CD8-positive, alpha-beta memory T cell (primary cell): ENCODE data around the gene SLC6A13. TPM values are rescaled to one million over a fixed set of nuclear protein-coding genes. Genes with fewer than 3 reads are reported as not detected.

Experiments
- CTCF ChIA-PET: fragments of 350-600 bp; sonication (Branson Sonifier 250); formaldehyde crosslinking; loops from one replicate; lab custom pipeline; 2021; ENCODE audit warnings: antibody characterized with exemption; lab: Charles Lee
- POLR2A ChIA-PET: fragments of 350-600 bp; sonication (Branson Sonifier 250); formaldehyde crosslinking; loops from one replicate; lab custom pipeline; 2021; ENCODE audit warnings: antibody characterized with exemption; lab: Charles Lee
- DNase-seq, 5 donors: peaks; one replicate each; pipeline versions ENCODE4 v3.0.0 to v3.0.0-alpha.2; 2020 to 2022; ENCODE audit warnings: mixed read lengths in 1 of 5
- H3K27ac ChIP-seq: one replicate; pipeline ENCODE4 v1.7.0; 2013; ENCODE audit warnings: low read depth, mild to moderate bottlenecking, low read length, moderate library complexity
- H3K27me3 ChIP-seq: 2 replicates; pipeline ENCODE4 v1.7.0; 2013; ENCODE audit warnings: low read length, mild to moderate bottlenecking; ENCODE audit not compliant: insufficient read depth, poor library complexity, severe bottlenecking
- H3K36me3 ChIP-seq: 2 replicates; pipeline ENCODE4 v1.7.0; 2013; ENCODE audit warnings: mild to moderate bottlenecking, low read length, moderate library complexity; ENCODE audit not compliant: insufficient read depth
- H3K4me1 ChIP-seq: 2 replicates; pipeline ENCODE4 v1.7.0; 2013; ENCODE audit warnings: mild to moderate bottlenecking, low read length, moderate library complexity; ENCODE audit not compliant: insufficient read depth
- H3K4me3 ChIP-seq: 2 replicates; pipeline ENCODE4 v1.7.0; 2013; ENCODE audit warnings: mild to moderate bottlenecking, low read length
- H3K9me3 ChIP-seq: 2 replicates; pipeline ENCODE4 v1.7.0; 2013; ENCODE audit warnings: mild to moderate bottlenecking, low read length
- H3K27ac Mint-ChIP-seq, 8 donors: one replicate each; pipeline ENCODE4 v1.8.0; 2020 to 2021; ENCODE audit warnings: mixed read lengths in 8 of 8, mild to moderate bottlenecking in 6 of 8, inconsistent platforms in 3 of 8, moderate library complexity in 3 of 8
- H3K27me3 Mint-ChIP-seq, 2 donors: one replicate each; pipeline ENCODE4 v1.8.0; 2020 to 2021; ENCODE audit warnings: mixed read lengths in 2 of 2, mild to moderate bottlenecking in 1 of 2, moderate library complexity in 1 of 2
- H3K36me3 Mint-ChIP-seq, 3 donors: one replicate each; pipeline ENCODE4 v1.8.0; 2020 to 2021; ENCODE audit warnings: mixed read lengths in 3 of 3, inconsistent platforms in 1 of 3, mild to moderate bottlenecking in 1 of 3
- H3K4me1 Mint-ChIP-seq, 3 donors: one replicate each; pipeline ENCODE4 v1.8.0; 2020 to 2021; ENCODE audit warnings: mixed read lengths in 3 of 3, inconsistent platforms in 1 of 3, mild to moderate bottlenecking in 1 of 3
- H3K4me3 Mint-ChIP-seq, 7 donors: one replicate each; pipeline ENCODE4 v1.8.0; 2020 to 2021; ENCODE audit warnings: mixed read lengths in 7 of 7, mild to moderate bottlenecking in 6 of 7, moderate library complexity in 4 of 7, inconsistent platforms in 2 of 7
- H3K9me3 Mint-ChIP-seq, 5 donors: one replicate each; pipeline ENCODE4 v1.8.0; 2020 to 2022; ENCODE audit warnings: mixed read lengths in 5 of 5, mild to moderate bottlenecking in 3 of 5, moderate library complexity in 2 of 5, inconsistent platforms in 1 of 5
- polyA plus RNA-seq: library from polyadenylated mRNA; unstranded; fragments of 300-500 nt; fragmentation: Illumina TruSeq; gene quantifications from one replicate; pipeline ENCODE4 v1.2.3, GENCODE V29; 2021
- total RNA-seq, 2 experiments: library from RNA; stranded (reverse); gene quantifications; one replicate each; pipeline ENCODE4 v1.2.3, GENCODE V29; 2021

The SLC6A13 gene
- total and polyA plus RNA-seq, 3 experiments from 2014 or later: 0.09 to 0.31 TPM; not detected in 1

- Histone ChIP-seq H3K27me3 (peaks cover 5% of the 10 kb centered on the region), H3K9me3 (no peaks in the 10 kb centered on the region), H3K4me3 (no peak overlapping the region), H3K36me3 (no peaks in the 10 kb centered on the region), H3K27ac (no peak overlapping the region), H3K4me1 (no peaks in the 10 kb centered on the region)
- H3K27me3 Mint-ChIP-seq: peaks cover 31 to 60% of the 10 kb centered on the region in 2 donors
- peaks cover 0 to 3% (median 2%) of the 10 kb centered on the region in 3 donors for H3K4me1 Mint-ChIP-seq
- no peak overlapping the region for H3K4me3 Mint-ChIP-seq
- no peaks in the 10 kb centered on the region for H3K36me3 Mint-ChIP-seq
- ChIA-PET POLR2A (no interaction called here), CTCF (no interaction called here)
- no peak for DNase-seq
- H3K9me3 Mint-ChIP-seq: no peaks in the 10 kb centered on the region
- peak overlapping the region in 1 of 8 donors; percentile 48 for H3K27ac Mint-ChIP-seq
These were observed 59.0 kb downstream of the SLC6A13 start for GRCh38 chr12:203462-204260.

GRCh38 chr12:203074-203461 is 59.6 kb downstream of the SLC6A13 start:
- Mint-ChIP-seq H3K4me1 (peaks cover 0 to 3% (median 2%) of the 10 kb centered on the region in 3 donors), H3K27ac (no peak overlapping the region), H3K9me3 (no peaks in the 10 kb centered on the region), H3K27me3 (peaks cover 31 to 59% of the 10 kb centered on the region in 2 donors), H3K36me3 (no peaks in the 10 kb centered on the region), H3K4me3 (no peak overlapping the region)
- DNase-seq: no peak
- ChIA-PET POLR2A (no interaction called here), CTCF (no interaction called here)
- no peak overlapping the region for H3K27ac ChIP-seq
- H3K27me3 ChIP-seq: peaks cover 5% of the 10 kb centered on the region
- H3K9me3 ChIP-seq: no peaks in the 10 kb centered on the region
- H3K4me3 ChIP-seq: no peak overlapping the region
- H3K4me1 ChIP-seq: no peaks in the 10 kb centered on the region
- H3K36me3 ChIP-seq: no peaks in the 10 kb centered on the region

GRCh38 chr12:202081-202731 is 60.4 kb downstream of the SLC6A13 start:
- Mint-ChIP-seq H3K36me3 (no peaks in the 10 kb centered on the region), H3K4me1 (peaks cover 0 to 3% (median 2%) of the 10 kb centered on the region in 3 donors), H3K4me3 (peak overlapping the region in 1 of 7 donors; percentile 2), H3K9me3 (no peaks in the 10 kb centered on the region), H3K27ac (no peak overlapping the region), H3K27me3 (peaks cover 28 to 54% of the 10 kb centered on the region in 2 donors)
- CTCF ChIA-PET: no interaction called here
- H3K36me3 ChIP-seq: no peaks in the 10 kb centered on the region
- H3K4me3 ChIP-seq: no peak overlapping the region
- no peak for DNase-seq
- no peaks in the 10 kb centered on the region for H3K4me1 ChIP-seq
- H3K9me3 ChIP-seq: no peaks in the 10 kb centered on the region
- H3K27me3 ChIP-seq: peaks cover 5% of the 10 kb centered on the region
- no peak overlapping the region for H3K27ac ChIP-seq
- POLR2A ChIA-PET: no interaction called here

- no peak for DNase-seq
- Histone ChIP-seq H3K27ac (no peak overlapping the region), H3K27me3 (peaks cover 5% of the 10 kb centered on the region), H3K36me3 (no peaks in the 10 kb centered on the region), H3K9me3 (no peaks in the 10 kb centered on the region), H3K4me3 (no peak overlapping the region), H3K4me1 (no peaks in the 10 kb centered on the region)
- Mint-ChIP-seq H3K27me3 (peaks cover 28 to 47% of the 10 kb centered on the region in 2 donors), H3K36me3 (no peaks in the 10 kb centered on the region), H3K4me1 (peaks cover 0 to 3% (median 2%) of the 10 kb centered on the region in 3 donors), H3K27ac (peak overlapping the region in 1 of 8 donors; percentile 12), H3K9me3 (no peaks in the 10 kb centered on the region), H3K4me3 (no peak overlapping the region)
- CTCF ChIA-PET: no interaction called here
- POLR2A ChIA-PET: no interaction called here
These were observed 61.3 kb downstream of the SLC6A13 start for GRCh38 chr12:201361-201760.

GRCh38 chr12:198705-199104 is 63.9 kb downstream of the SLC6A13 start:
- ChIA-PET CTCF (no interaction called here), POLR2A (no interaction called here)
- H3K9me3 Mint-ChIP-seq: no peaks in the 10 kb centered on the region
- no peak overlapping the region for H3K27ac Mint-ChIP-seq
- H3K4me1 Mint-ChIP-seq: peaks cover 0 to 3% (median 2%) of the 10 kb centered on the region in 3 donors
- Histone ChIP-seq H3K27me3 (no peaks in the 10 kb centered on the region), H3K9me3 (no peaks in the 10 kb centered on the region), H3K36me3 (no peaks in the 10 kb centered on the region), H3K4me3 (no peak overlapping the region), H3K4me1 (no peaks in the 10 kb centered on the region), H3K27ac (no peak overlapping the region)
- no peaks in the 10 kb centered on the region for H3K36me3 Mint-ChIP-seq
- H3K27me3 Mint-ChIP-seq: peaks cover 21 to 36% of the 10 kb centered on the region in 2 donors
- no peak overlapping the region for H3K4me3 Mint-ChIP-seq
- DNase-seq: no peak

- no peaks in the 10 kb centered on the region for H3K4me1 ChIP-seq
- Mint-ChIP-seq H3K9me3 (no peaks in the 10 kb centered on the region), H3K4me1 (peaks cover 0 to 3% (median 2%) of the 10 kb centered on the region in 3 donors), H3K27me3 (peaks cover 21 to 41% of the 10 kb centered on the region in 2 donors), H3K36me3 (no peaks in the 10 kb centered on the region), H3K27ac (no peak overlapping the region), H3K4me3 (no peak overlapping the region)
- H3K27me3 ChIP-seq: no peaks in the 10 kb centered on the region
- ChIA-PET POLR2A (no interaction called here), CTCF (no interaction called here)
- DNase-seq: no peak
- no peak overlapping the region for H3K27ac ChIP-seq
- H3K36me3 ChIP-seq: no peaks in the 10 kb centered on the region
- H3K9me3 ChIP-seq: no peaks in the 10 kb centered on the region
- H3K4me3 ChIP-seq: no peak overlapping the region
These were observed 64.5 kb downstream of the SLC6A13 start for GRCh38 chr12:197911-198695.

- Histone ChIP-seq H3K27ac (no peak overlapping the region), H3K27me3 (no peaks in the 10 kb centered on the region), H3K4me1 (no peaks in the 10 kb centered on the region), H3K9me3 (no peaks in the 10 kb centered on the region), H3K36me3 (no peaks in the 10 kb centered on the region), H3K4me3 (no peak overlapping the region)
- no peaks in the 10 kb centered on the region for H3K9me3 Mint-ChIP-seq
- no peak overlapping the region for H3K4me3 Mint-ChIP-seq
- no peaks in the 10 kb centered on the region for H3K4me1 Mint-ChIP-seq
- peak overlapping the region in 1 of 8 donors; percentile 43 for H3K27ac Mint-ChIP-seq
- H3K27me3 Mint-ChIP-seq: peaks cover 18 to 43% of the 10 kb centered on the region in 2 donors
- DNase-seq: no peak
- ChIA-PET CTCF (no interaction called here), POLR2A (no interaction called here)
- H3K36me3 Mint-ChIP-seq: no peaks in the 10 kb centered on the region
These were observed 65.3 kb downstream of the SLC6A13 start for GRCh38 chr12:197347-197746.

GRCh38 chr12:196436-196835 is 66.2 kb downstream of the SLC6A13 start:
- peaks cover 13 to 44% of the 10 kb centered on the region in 2 donors for H3K27me3 Mint-ChIP-seq
- no peak overlapping the region for H3K27ac Mint-ChIP-seq
- ChIA-PET POLR2A (no interaction called here), CTCF (no interaction called here)
- no peaks in the 10 kb centered on the region for H3K9me3 Mint-ChIP-seq
- H3K36me3 Mint-ChIP-seq: no peaks in the 10 kb centered on the region
- no peaks in the 10 kb centered on the region for H3K9me3 ChIP-seq
- H3K4me3 ChIP-seq: no peak overlapping the region
- H3K27me3 ChIP-seq: no peaks in the 10 kb centered on the region
- DNase-seq: no peak
- H3K27ac ChIP-seq: no peak overlapping the region
- H3K4me1 ChIP-seq: no peaks in the 10 kb centered on the region
- H3K4me3 Mint-ChIP-seq: no peak overlapping the region
- no peaks in the 10 kb centered on the region for H3K4me1 Mint-ChIP-seq
- no peaks in the 10 kb centered on the region for H3K36me3 ChIP-seq
